ENCODE results near the gene RGS10.
A peak's percentile ranks its signal among the peaks of the same experiment; 100 is the strongest.

The RGS10 gene

GRCh38 chr10:119541046-119541445, 1.5 kb downstream of the RGS10 start:
- H3K9me3 ChIP-seq (ENCODE audit: insufficient read depth, low read length), result no peaks in the 10 kb centered on the region
- H3K9ac ChIP-seq (ENCODE audit: low read length), result no peak overlapping the region
- no peak overlapping the region for H3K27ac ChIP-seq (ENCODE audit: low read depth, low read length)
- H4K20me1 ChIP-seq (ENCODE audit: low read depth, low read length), result no peaks in the 10 kb centered on the region; the same call in 1 of the 2 replicates
- 0 out of 2 replicates have a peak, but pooled peaks cover 12% of the 10 kb centered on the region for H3F3A ChIP-seq (ENCODE audit: insufficient read depth)
- TF ChIP-seq EZH2phosphoT487 (conservative IDR thresholded peaks at IDR 0.05; ENCODE audit: low read length), result no peak
- no peak for TF ChIP-seq CTCF (IDR thresholded peaks at IDR 0.05; ENCODE audit: insufficient read depth, low read length, poor library complexity, severe bottlenecking)
- H3K4me3 ChIP-seq (ENCODE audit: insufficient read depth, low read length, poor library complexity, severe bottlenecking), result no peak overlapping the region
- no peaks in the 10 kb centered on the region for H3K79me2 ChIP-seq (ENCODE audit: insufficient read depth, low read length)
- H3K27me3 ChIP-seq (ENCODE audit: low read length), result no peaks in the 10 kb centered on the region
- H2AFZ ChIP-seq (ENCODE audit: low read depth, low read length, severe bottlenecking), result no peak overlapping the region
- no peaks in the 10 kb centered on the region for H3K36me3 ChIP-seq (ENCODE audit: low read length)
- H3K9me2 ChIP-seq (replicated peaks; ENCODE audit: insufficient read depth, low read length), result no peaks in the 10 kb centered on the region
- peak overlapping the region; percentile 62 for H3K4me2 ChIP-seq (ENCODE audit: low read depth, low read length, poor library complexity, severe bottlenecking)

- Histone ChIP-seq H3K27me3 (ENCODE audit: low read length) (no peaks in the 10 kb centered on the region), H3K27ac (ENCODE audit: low read depth, low read length) (no peak overlapping the region), H3K4me3 (ENCODE audit: insufficient read depth, low read length, poor library complexity, severe bottlenecking) (no peak overlapping the region), H3K9me2 (replicated peaks; ENCODE audit: insufficient read depth, low read length) (no peaks in the 10 kb centered on the region), H3K9ac (ENCODE audit: low read length) (no peak overlapping the region), H3K36me3 (ENCODE audit: low read length) (no peaks in the 10 kb centered on the region), H3K79me2 (ENCODE audit: insufficient read depth, low read length) (no peaks in the 10 kb centered on the region), H3K4me2 (ENCODE audit: low read depth, low read length, poor library complexity, severe bottlenecking) (no peak overlapping the region), H2AFZ (ENCODE audit: low read depth, low read length, severe bottlenecking) (no peak overlapping the region), H4K20me1 (ENCODE audit: low read depth, low read length) (no peaks in the 10 kb centered on the region; the same call in 1 of the 2 replicates), H3F3A (ENCODE audit: insufficient read depth) (0 out of 2 replicates have a peak, but pooled peaks cover 12% of the 10 kb centered on the region), H3K9me3 (ENCODE audit: insufficient read depth, low read length) (no peaks in the 10 kb centered on the region)
- TF ChIP-seq CTCF (IDR thresholded peaks at IDR 0.05; ENCODE audit: insufficient read depth, low read length, poor library complexity, severe bottlenecking), result no peak
- TF ChIP-seq EZH2phosphoT487 (conservative IDR thresholded peaks at IDR 0.05; ENCODE audit: low read length), result no peak
Observed at GRCh38 chr10:119540038-119540437, 2.5 kb downstream of the RGS10 start.

- H3K4me2 ChIP-seq (ENCODE audit: low read depth, low read length, poor library complexity, severe bottlenecking), result no peak overlapping the region
- H3F3A ChIP-seq (ENCODE audit: insufficient read depth), result 0 out of 2 replicates have a peak, but pooled peaks cover 12% of the 10 kb centered on the region
- no peaks in the 10 kb centered on the region for H3K9me2 ChIP-seq (replicated peaks; ENCODE audit: insufficient read depth, low read length)
- H3K4me3 ChIP-seq (ENCODE audit: insufficient read depth, low read length, poor library complexity, severe bottlenecking), result no peak overlapping the region
- H3K27me3 ChIP-seq (ENCODE audit: low read length), result no peaks in the 10 kb centered on the region
- H3K36me3 ChIP-seq (ENCODE audit: low read length), result no peaks in the 10 kb centered on the region
- TF ChIP-seq CTCF (IDR thresholded peaks at IDR 0.05; ENCODE audit: insufficient read depth, low read length, poor library complexity, severe bottlenecking) (no peak), EZH2phosphoT487 (conservative IDR thresholded peaks at IDR 0.05; ENCODE audit: low read length) (no peak)
- H4K20me1 ChIP-seq (ENCODE audit: low read depth, low read length), result no peaks in the 10 kb centered on the region; the same call in 1 of the 2 replicates
- no peaks in the 10 kb centered on the region for H3K9me3 ChIP-seq (ENCODE audit: insufficient read depth, low read length)
- no peaks in the 10 kb centered on the region for H3K79me2 ChIP-seq (ENCODE audit: insufficient read depth, low read length)
- no peak overlapping the region for H3K27ac ChIP-seq (ENCODE audit: low read depth, low read length)
- no peak overlapping the region for H2AFZ ChIP-seq (ENCODE audit: low read depth, low read length, severe bottlenecking)
- no peak overlapping the region for H3K9ac ChIP-seq (ENCODE audit: low read length)
Observed at GRCh38 chr10:119539359-119539825, 3.1 kb downstream of the RGS10 start.
